SU-DHL-6 (cell line): ENCODE data around the gene KCNJ1.

Experiments used
- H2AFZ ChIP-seq: fragments of 200-600 bp; sonication (generic); 2 replicates; pipeline ENCODE4 v1.6.1; 2014; ENCODE audit warnings: low read depth, mild to moderate bottlenecking, moderate library complexity, mixed read lengths, antibody characterized with exemption, low read length; ENCODE audit not compliant: severe bottlenecking
- H3F3A ChIP-seq: fragments of 200-600 bp; shearing (Covaris generic); 2 replicates; pipeline ENCODE4 v1.6.0; 2016; ENCODE audit warnings: antibody characterized with exemption, mild to moderate bottlenecking; ENCODE audit not compliant: insufficient read depth
- H3K27ac ChIP-seq: fragments of 200-600 bp; sonication (generic); 2 replicates; pipeline ENCODE4 v1.5.1; 2016; ENCODE audit warnings: low read depth, mild to moderate bottlenecking, low read length, moderate library complexity, mixed read lengths
- H3K27me3 ChIP-seq: fragments of 200-600 bp; sonication (generic), shearing (Covaris generic); 2 replicates; pipeline ENCODE4 v1.6.0; 2014; ENCODE audit warnings: mild to moderate bottlenecking, low read length
- H3K36me3 ChIP-seq: fragments of 200-600 bp; sonication (generic); 2 replicates; pipeline ENCODE4 v1.6.1; 2014; ENCODE audit warnings: mild to moderate bottlenecking, low read length, mixed read lengths
- H3K4me2 ChIP-seq: fragments of 300-600, 200-600 bp; shearing (Covaris generic), sonication (generic); 2 replicates; pipeline ENCODE4 v1.6.0; 2014; ENCODE audit warnings: low read length, low read depth, mild to moderate bottlenecking; ENCODE audit not compliant: poor library complexity, severe bottlenecking
- H3K4me3 ChIP-seq: fragments of 200-600 bp; sonication (generic); 2 replicates; pipeline ENCODE4 v1.5.1; 2014; ENCODE audit warnings: antibody characterized with exemption, low read length, mild to moderate bottlenecking, mixed read lengths; ENCODE audit not compliant: insufficient read depth, poor library complexity, severe bottlenecking
- H3K79me2 ChIP-seq: fragments of 200-600 bp; sonication (generic); 2 replicates; pipeline ENCODE4 v1.6.1; 2014; ENCODE audit warnings: mild to moderate bottlenecking, low read length, moderate library complexity; ENCODE audit not compliant: insufficient read depth
- H3K9ac ChIP-seq: fragments of 200-600 bp; sonication (generic); 2 replicates; pipeline ENCODE4 v1.7.0; 2014; ENCODE audit warnings: mild to moderate bottlenecking, low read length
- H3K9me2 ChIP-seq: fragments of 200-600 bp; sonication (generic); replicated peaks from 2 replicates; pipeline ENCODE4 v1.6.1; 2014; ENCODE audit warnings: low read length; ENCODE audit not compliant: insufficient read depth
- H3K9me3 ChIP-seq: fragments of 200-600 bp; sonication (generic); 2 replicates; pipeline ENCODE4 v1.6.1; 2014; ENCODE audit warnings: low read length, mixed read lengths; ENCODE audit not compliant: insufficient read depth
- H4K20me1 ChIP-seq: fragments of 200-600 bp; sonication (generic); 2 replicates; pipeline ENCODE4 v1.6.1; 2014; ENCODE audit warnings: low read depth, mild to moderate bottlenecking, antibody characterized with exemption, low read length, moderate library complexity, mixed read lengths
- EZH2phosphoT487 ChIP-seq: fragments of 200-600 bp; sonication (generic), shearing (Covaris generic); conservative IDR thresholded peaks from 2 replicates; pipeline ENCODE4 v1.6.1; 2018; ENCODE audit warnings: mild to moderate bottlenecking, antibody characterized with exemption, low read length, moderate library complexity, mixed read lengths
- TF ChIP-seq, protein P1 (sequence below): fragments of 200-600 bp; sonication (generic); IDR thresholded peaks from one replicate; pipeline ENCODE4 v1.5.1; 2017; ENCODE audit warnings: antibody characterized with exemption, mild to moderate bottlenecking, low read length, moderate library complexity; ENCODE audit not compliant: insufficient read depth, poor library complexity, severe bottlenecking

The KCNJ1 gene

DNA sequence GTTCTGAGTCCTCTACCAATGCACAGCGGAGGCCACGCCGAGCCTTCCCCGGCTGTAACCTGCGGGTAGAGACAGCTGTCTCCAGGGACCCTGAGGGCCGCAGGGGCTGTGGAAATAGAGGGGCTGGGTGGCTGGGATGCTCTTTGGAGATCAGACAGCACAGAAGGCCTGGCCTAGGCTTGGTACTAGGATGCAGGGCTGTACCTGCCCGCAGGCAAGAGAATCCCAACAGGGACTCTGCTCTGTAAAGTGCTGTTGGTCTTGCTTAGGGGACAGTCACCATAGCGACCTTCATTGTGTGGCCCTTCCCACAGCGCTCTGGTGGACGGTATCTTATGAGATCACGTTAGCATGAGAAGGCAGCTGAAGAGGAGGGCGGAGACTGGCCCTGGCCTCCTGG lies 12.7 kb upstream of the KCNJ1 start:
- no peak overlapping the region for H3K4me3 ChIP-seq
- H4K20me1 ChIP-seq, result no peaks in the 10 kb centered on the region
- no peak overlapping the region for H3K27ac ChIP-seq
- H3K9me3 ChIP-seq, result no peaks in the 10 kb centered on the region
- H3K36me3 ChIP-seq, result no peaks in the 10 kb centered on the region
- H2AFZ ChIP-seq, result no peak overlapping the region
- H3K27me3 ChIP-seq, result no peaks in the 10 kb centered on the region
- TF ChIP-seq, protein P1, sequence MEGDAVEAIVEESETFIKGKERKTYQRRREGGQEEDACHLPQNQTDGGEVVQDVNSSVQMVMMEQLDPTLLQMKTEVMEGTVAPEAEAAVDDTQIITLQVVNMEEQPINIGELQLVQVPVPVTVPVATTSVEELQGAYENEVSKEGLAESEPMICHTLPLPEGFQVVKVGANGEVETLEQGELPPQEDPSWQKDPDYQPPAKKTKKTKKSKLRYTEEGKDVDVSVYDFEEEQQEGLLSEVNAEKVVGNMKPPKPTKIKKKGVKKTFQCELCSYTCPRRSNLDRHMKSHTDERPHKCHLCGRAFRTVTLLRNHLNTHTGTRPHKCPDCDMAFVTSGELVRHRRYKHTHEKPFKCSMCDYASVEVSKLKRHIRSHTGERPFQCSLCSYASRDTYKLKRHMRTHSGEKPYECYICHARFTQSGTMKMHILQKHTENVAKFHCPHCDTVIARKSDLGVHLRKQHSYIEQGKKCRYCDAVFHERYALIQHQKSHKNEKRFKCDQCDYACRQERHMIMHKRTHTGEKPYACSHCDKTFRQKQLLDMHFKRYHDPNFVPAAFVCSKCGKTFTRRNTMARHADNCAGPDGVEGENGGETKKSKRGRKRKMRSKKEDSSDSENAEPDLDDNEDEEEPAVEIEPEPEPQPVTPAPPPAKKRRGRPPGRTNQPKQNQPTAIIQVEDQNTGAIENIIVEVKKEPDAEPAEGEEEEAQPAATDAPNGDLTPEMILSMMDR, result no peak
- H3F3A ChIP-seq, result no peaks in the 10 kb centered on the region
- H3K9me2 ChIP-seq, result no peaks in the 10 kb centered on the region
- H3K9ac ChIP-seq, result no peak overlapping the region
- H3K4me2 ChIP-seq, result no peak overlapping the region
- H3K79me2 ChIP-seq, result no peaks in the 10 kb centered on the region

GRCh38 chr11:128878455-128878854 lies 11.4 kb upstream of the KCNJ1 start:
- no peaks in the 10 kb centered on the region for H3K79me2 ChIP-seq
- H3K9ac ChIP-seq, result no peak overlapping the region
- H2AFZ ChIP-seq, result no peak overlapping the region
- H3F3A ChIP-seq, result no peaks in the 10 kb centered on the region
- H3K9me2 ChIP-seq, result no peaks in the 10 kb centered on the region
- H3K27me3 ChIP-seq, result no peaks in the 10 kb centered on the region
- H3K36me3 ChIP-seq, result no peaks in the 10 kb centered on the region
- H3K4me3 ChIP-seq, result no peak overlapping the region
- no peak overlapping the region for H3K4me2 ChIP-seq
- H4K20me1 ChIP-seq, result no peaks in the 10 kb centered on the region
- no peaks in the 10 kb centered on the region for H3K9me3 ChIP-seq
- TF ChIP-seq EZH2phosphoT487, result no peak
- TF ChIP-seq, protein P1, result no peak
- no peak overlapping the region for H3K27ac ChIP-seq

DNA sequence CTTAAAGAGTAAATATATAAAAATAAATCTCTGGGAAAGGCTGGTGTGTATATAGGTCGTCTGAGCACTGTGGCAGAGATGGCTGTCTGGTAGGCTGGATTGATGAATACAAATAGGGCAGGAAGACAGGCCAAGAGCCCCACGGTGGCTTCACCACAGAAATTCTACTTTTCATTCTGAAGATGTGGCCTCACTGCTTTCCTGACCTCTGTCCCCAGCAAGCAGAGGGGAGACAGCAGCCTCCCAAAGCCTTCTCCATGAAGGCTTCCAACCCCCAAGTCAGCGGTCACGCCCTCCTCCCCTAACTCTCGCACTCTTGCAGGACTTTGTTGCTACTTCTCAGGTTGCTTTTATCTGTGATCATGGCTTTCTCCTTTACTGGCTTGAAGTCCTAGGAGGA lies 10.6 kb upstream of the KCNJ1 start:
- TF ChIP-seq, protein P1, result no peak
- TF ChIP-seq EZH2phosphoT487, result no peak
- Histone ChIP-seq H4K20me1 (no peaks in the 10 kb centered on the region), H3K27me3 (no peaks in the 10 kb centered on the region), H2AFZ (no peak overlapping the region), H3F3A (no peaks in the 10 kb centered on the region), H3K36me3 (no peaks in the 10 kb centered on the region), H3K4me2 (no peak overlapping the region), H3K79me2 (no peaks in the 10 kb centered on the region), H3K9ac (no peak overlapping the region), H3K4me3 (no peak overlapping the region), H3K9me2 (no peaks in the 10 kb centered on the region), H3K9me3 (no peaks in the 10 kb centered on the region), H3K27ac (no peak overlapping the region)
